SH-SY5Y (cell line): ENCODE data around the gene DHCR24.

Experiments
- GATA2 ChIP-seq: IDR thresholded peaks from 2 replicates; pipeline ENCODE4 v1.6.1; 2011; ENCODE audit warnings: mild to moderate bottlenecking, low read depth, low read length
- GATA3 ChIP-seq: IDR thresholded peaks from 2 replicates; pipeline ENCODE4 v1.6.1; 2011; ENCODE audit warnings: low read depth, mild to moderate bottlenecking, low read length, moderate library complexity

DNA sequence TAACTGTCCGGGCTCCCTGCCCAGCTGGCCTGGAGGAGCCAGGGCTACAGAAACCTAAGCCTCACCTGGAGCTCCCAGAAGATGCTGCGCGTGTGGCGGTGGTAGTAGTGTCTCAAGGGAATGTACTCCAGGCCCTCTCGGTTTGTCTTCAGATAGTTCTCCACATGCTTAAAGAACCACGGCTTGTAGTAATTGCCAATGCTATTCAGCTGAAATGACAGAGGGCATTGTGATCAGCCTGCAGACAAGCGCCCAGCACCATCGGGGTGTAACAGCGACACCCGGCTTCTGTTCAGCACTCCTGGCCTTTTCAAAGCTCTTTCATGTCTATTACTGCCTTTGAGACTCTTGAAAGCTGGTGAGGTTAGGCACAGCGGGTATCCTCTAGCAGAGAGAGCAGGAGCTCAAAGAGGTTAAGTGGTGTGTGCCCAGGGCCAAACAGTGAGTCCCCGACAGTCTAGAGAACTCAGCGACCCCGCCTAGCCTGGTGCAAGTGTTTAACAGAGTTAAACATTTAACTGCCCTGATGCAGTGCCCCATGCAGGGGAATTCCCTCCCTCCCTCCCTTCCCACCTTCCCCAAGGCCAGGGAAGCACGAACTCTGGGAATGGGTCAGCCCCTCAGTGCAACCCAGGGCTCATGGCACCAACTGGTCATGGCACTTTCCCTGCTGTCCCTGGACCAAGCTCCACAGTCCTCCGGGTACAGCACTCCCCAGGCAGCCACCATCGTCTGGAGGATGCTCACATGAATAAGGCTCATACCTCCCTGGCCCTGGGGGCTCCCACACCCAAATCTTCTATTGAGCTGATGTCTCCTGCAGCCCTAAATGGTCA is 21.5 kb downstream of the DHCR24 start:
- TF ChIP-seq GATA2 (no peak), GATA3 (no peak)
